IMR-90 (cell line): ENCODE results near the gene LSM14B. TPM values are rescaled to one million over a fixed set of nuclear protein-coding genes. Genes with fewer than 3 reads are reported as not detected.

Source experiments
- ATAC-seq: fragments of 200-7000 bp; cut with Tn5 transposase; 2 replicates; pipeline ENCODE4 v1.9.1; 2020; ENCODE audit warnings: low read depth, mild to moderate bottlenecking, moderate library complexity
- BruUV-seq: library from RNA; stranded (reverse); fragments of 400-500 nt; replicated peaks from 2 replicates; lab custom pipeline; 2021; lab: Mats Ljungman, UMichigan
- CTCF ChIA-PET: fragments of 300-600 bp; formaldehyde crosslinking; extraction: SDS; loops from one replicate; lab custom pipeline; 2021; ENCODE audit warnings: antibody characterized with exemption; lab: Yijun Ruan, JAX
- POLR2A ChIA-PET: fragments of 300-600 bp; sonication (Branson Sonifier 250); formaldehyde crosslinking; loops from one replicate; lab custom pipeline; 2022; ENCODE audit warnings: antibody characterized with exemption; ENCODE audit not compliant: unreplicated experiment; lab: Charles Lee
- DNase-seq: peaks from one replicate; pipeline ENCODE4 v3.0.0; 2013
- H2AFZ ChIP-seq: replicated peaks from 2 replicates; pipeline ENCODE3; 2013; ENCODE audit warnings: low read length, mild to moderate bottlenecking; ENCODE audit not compliant: poor library complexity
- H2AK5ac ChIP-seq: 2 replicates; pipeline ENCODE4 v1.6.1; 2013; ENCODE audit warnings: low read depth, low read length, inconsistent platforms
- H2AK9ac ChIP-seq: replicated peaks from 2 replicates; pipeline ENCODE3; 2013; ENCODE audit warnings: mild to moderate bottlenecking, low read depth, low read length, moderate library complexity; ENCODE audit not compliant: poor library complexity
- H2BK120ac ChIP-seq: 2 replicates; pipeline ENCODE4 v1.6.1; 2013; ENCODE audit warnings: low read depth, low read length, inconsistent platforms
- H2BK15ac ChIP-seq: 3 replicates; pipeline ENCODE4 v1.6.1; 2013; ENCODE audit warnings: low read depth, low read length, inconsistent platforms
- H2BK20ac ChIP-seq: 2 replicates; pipeline ENCODE4 v1.6.1; 2013; ENCODE audit warnings: low read depth, mild to moderate bottlenecking, inconsistent platforms, low read length, moderate library complexity
- H2BK5ac ChIP-seq: 2 replicates; pipeline ENCODE4 v1.6.1; 2013; ENCODE audit warnings: mild to moderate bottlenecking, low read depth, low read length, inconsistent platforms; ENCODE audit not compliant: poor library complexity, severe bottlenecking
- H3K14ac ChIP-seq: replicated peaks from 2 replicates; pipeline ENCODE4 v1.6.1; 2013; ENCODE audit warnings: low read depth, low read length, inconsistent platforms
- H3K18ac ChIP-seq: 2 replicates; pipeline ENCODE4 v1.6.1; 2013; ENCODE audit warnings: low read depth, low read length, control low read depth
- H3K23ac ChIP-seq: 2 replicates; pipeline ENCODE4 v1.6.1; 2013; ENCODE audit warnings: low read depth, low read length, inconsistent platforms
- H3K27ac ChIP-seq: 2 replicates; pipeline ENCODE4 v1.5.1; 2013; ENCODE audit warnings: mild to moderate bottlenecking, control low read depth, low read length; ENCODE audit not compliant: insufficient read depth
- H3K27me3 ChIP-seq: 2 replicates; pipeline ENCODE4 v1.6.1; 2013; ENCODE audit warnings: low read length; ENCODE audit not compliant: control insufficient read depth, insufficient read depth
- H3K36me3 ChIP-seq: 2 replicates; pipeline ENCODE4 v1.6.1; 2013; ENCODE audit warnings: low read length, mixed read lengths; ENCODE audit not compliant: control insufficient read depth, insufficient read depth
- H3K4ac ChIP-seq: 2 replicates; pipeline ENCODE4 v1.6.1; 2013; ENCODE audit warnings: low read depth, low read length, inconsistent platforms
- H3K4me1 ChIP-seq: 2 replicates; pipeline ENCODE4 v1.6.1; 2013; ENCODE audit warnings: low read length, mixed read lengths; ENCODE audit not compliant: control insufficient read depth, insufficient read depth
- H3K4me2 ChIP-seq: 2 replicates; pipeline ENCODE4 v1.6.1; 2013; ENCODE audit warnings: low read depth, mild to moderate bottlenecking, control low read depth, low read length, moderate library complexity
- H3K4me3 ChIP-seq: 2 replicates; pipeline ENCODE4 v1.5.1; 2013; ENCODE audit warnings: low read depth, mild to moderate bottlenecking, control low read depth, low read length, moderate library complexity; ENCODE audit not compliant: insufficient read depth
- H3K56ac ChIP-seq: 2 replicates; pipeline ENCODE4 v1.6.1; 2013; ENCODE audit warnings: low read length, inconsistent platforms; ENCODE audit not compliant: insufficient read depth; ENCODE audit errors: extremely low read depth
- H3K79me1 ChIP-seq, 2 experiments: 2 replicates each; pipeline ENCODE4 v1.6.1; 2013; ENCODE audit warnings: low read length in 2 of 2, inconsistent platforms in 1 of 2, low read depth in 1 of 2
- H3K9ac ChIP-seq: 2 replicates; pipeline ENCODE4 v1.6.1; 2013; ENCODE audit warnings: low read depth, low read length, control low read depth
- H3K9me1 ChIP-seq: 2 replicates; pipeline ENCODE4 v1.6.1; 2013; ENCODE audit warnings: low read length, inconsistent platforms; ENCODE audit not compliant: insufficient read depth
- H3K9me3 ChIP-seq: 2 replicates; pipeline ENCODE4 v1.6.1; 2013; ENCODE audit warnings: low read length; ENCODE audit not compliant: control insufficient read depth, insufficient read depth
- H4K20me1 ChIP-seq: 2 replicates; pipeline ENCODE4 v1.6.1; 2013; ENCODE audit warnings: low read length, inconsistent platforms; ENCODE audit not compliant: insufficient read depth
- H4K5ac ChIP-seq: 2 replicates; pipeline ENCODE4 v1.6.1; 2013; ENCODE audit warnings: mild to moderate bottlenecking, low read depth, low read length, control low read depth
- H4K8ac ChIP-seq, 2 experiments: 2 replicates each; pipeline ENCODE4 v1.6.1; 2013; ENCODE audit warnings: low read depth in 2 of 2, low read length in 2 of 2, control low read depth in 1 of 2, inconsistent platforms in 1 of 2
- H4K91ac ChIP-seq: 2 replicates; pipeline ENCODE4 v1.6.1; 2013; ENCODE audit warnings: low read depth, low read length, inconsistent platforms; ENCODE audit not compliant: insufficient read depth
- BHLHE40 ChIP-seq: fragments of 150-350 bp; IDR thresholded peaks from 2 replicates; pipeline ENCODE4 v1.6.1; 2016; ENCODE audit warnings: mild to moderate bottlenecking, low read depth, low read length
- CEBPB ChIP-seq: IDR thresholded peaks from 2 replicates; pipeline ENCODE4 v1.6.1; 2012; ENCODE audit warnings: low read depth, low read length, improper control_type of control experiment
- CHD1 ChIP-seq: IDR thresholded peaks from 2 replicates; pipeline ENCODE4 v1.6.1; 2012; ENCODE audit warnings: low read depth, low read length, improper control_type of control experiment
- FOS ChIP-seq: fragments of 150-350 bp; IDR thresholded peaks from 2 replicates; pipeline ENCODE4 v1.6.1; 2016; ENCODE audit warnings: low read depth, low read length
- MAFK ChIP-seq: IDR thresholded peaks from 2 replicates; pipeline ENCODE4 v1.6.1; 2012; ENCODE audit warnings: low read depth, low read length, improper control_type of control experiment
- MAZ ChIP-seq: IDR thresholded peaks from 2 replicates; pipeline ENCODE4 v1.6.1; 2012; ENCODE audit warnings: low read depth, mild to moderate bottlenecking, low read length, improper control_type of control experiment, moderate library complexity, borderline replicate concordance
- MXI1 ChIP-seq: IDR thresholded peaks from 2 replicates; pipeline ENCODE4 v1.6.1; 2012; ENCODE audit warnings: low read depth, mild to moderate bottlenecking, low read length, moderate library complexity, borderline replicate concordance
- NFE2L2 ChIP-seq: fragments of 150-350 bp; IDR thresholded peaks from 2 replicates; pipeline ENCODE4 v1.6.1; 2016; ENCODE audit warnings: low read depth, mild to moderate bottlenecking, low read length
- POLR2A ChIP-seq: IDR thresholded peaks from 2 replicates; pipeline ENCODE4 v1.6.1; 2012; ENCODE audit warnings: mild to moderate bottlenecking, low read depth, low read length
- RCOR1 ChIP-seq: IDR thresholded peaks from 2 replicates; pipeline ENCODE4 v1.6.1; 2012; ENCODE audit warnings: mild to moderate bottlenecking, low read length, improper control_type of control experiment; ENCODE audit not compliant: insufficient replicate concordance
- RFX5 ChIP-seq: IDR thresholded peaks from 2 replicates; pipeline ENCODE4 v1.8.0; 2012; ENCODE audit warnings: low read depth, mild to moderate bottlenecking, low read length, moderate library complexity
- SMC3 ChIP-seq: fragments of 150-350 bp; IDR thresholded peaks from 2 replicates; pipeline ENCODE4 v1.6.1; 2016; ENCODE audit warnings: low read depth, mild to moderate bottlenecking, antibody characterized with exemption, low read length, moderate library complexity
- WGBS, 2 experiments: methylation state at CpG; one replicate each; pipeline versions ENCODE4 v1.1.5 to v1.1.7; 2013; ENCODE audit warnings: missing lambda C conversion rate in 2 of 2; ENCODE audit not compliant: insufficient read length in 1 of 2; ENCODE audit errors: extremely low coverage in 2 of 2; 5-methylcytosine and 5-hydroxymethylcytosine counted together
- dilution Hi-C: fragments of 300-500 bp; cut with HindIII; formaldehyde crosslinking; loops from one replicate; pipeline ENCODE4 v1.14.3; 2018; ENCODE audit warnings: low sequenced_read_pairs; ENCODE audit not compliant: unreplicated experiment
- in situ Hi-C: fragments of 300-500 bp; cut with MboI; formaldehyde crosslinking; loops from 3 replicates; pipeline ENCODE4 v1.14.3; 2019; ENCODE audit warnings: low sequenced_read_pairs, inconsistent platforms, mixed read lengths
- intact Hi-C: fragments of 100-400 bp; cut with micrococcal nuclease; formaldehyde crosslinking; loops from 2 replicates; pipeline ENCODE4 v1.10.0; 2022
- polyA plus RNA-seq, 3 experiments: library from polyadenylated mRNA; depleted of rRNA; stranded (reverse); fragments of >200 nt; gene quantifications; 2 replicates each; pipeline ENCODE4 v1.2.3, GENCODE V29; 2012; ENCODE audit warnings: low replicate concordance in 1 of 3
- total RNA-seq: library from RNA; depleted of rRNA; stranded (reverse); fragments of >200 nt; gene quantifications from 2 replicates; pipeline ENCODE4 v1.2.3, GENCODE V29; 2012
- TF ChIP-seq, protein P1 (sequence below): fragments of 150-350 bp; IDR thresholded peaks from 2 replicates; pipeline ENCODE4 v1.6.1; 2017; ENCODE audit warnings: mild to moderate bottlenecking, antibody characterized with exemption, low read length, low read depth
- TF ChIP-seq, protein P2 (sequence below): conservative IDR thresholded peaks from 2 replicates; pipeline ENCODE4 v1.5.1; 2012; ENCODE audit warnings: mild to moderate bottlenecking, low read depth, low read length, improper control_type of control experiment

The LSM14B gene
- total and polyA plus RNA-seq, 2 of the 4 experiments (the other 2 are of a cell fraction) = 23.7 to 41.1 TPM

DNA sequence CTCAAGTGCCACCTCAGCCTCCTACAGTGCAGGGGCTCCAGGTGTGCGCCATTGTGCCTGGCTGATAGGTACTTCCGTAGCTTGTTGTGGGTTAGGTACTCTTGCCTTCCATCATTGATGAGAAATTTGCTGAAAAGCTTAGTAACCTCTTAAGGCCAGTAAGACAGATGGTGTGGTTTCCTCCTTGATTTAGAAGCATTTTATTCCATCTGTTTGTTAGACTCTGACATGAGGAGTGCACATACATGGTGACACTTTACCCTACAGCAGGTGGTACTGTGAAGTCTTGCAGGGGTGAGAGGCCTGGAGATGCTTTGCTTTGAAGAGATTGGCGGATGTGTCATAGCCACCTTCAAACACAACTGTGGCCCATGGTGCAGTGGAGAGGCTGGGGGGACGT lies 45.8 kb downstream of the LSM14B start:
- POLR2A ChIA-PET = no interaction called here
- BruUV-seq = no TSS peak

More for the DNA sequence above, 45.8 kb downstream of the LSM14B start:
- no peak overlapping the region for H2BK5ac ChIP-seq
- no peaks in the 10 kb centered on the region for H3K9me3 ChIP-seq
- no peak for TF ChIP-seq BHLHE40
- no peak for TF ChIP-seq FOS
- TF ChIP-seq MXI1 = no peak
- TF ChIP-seq RFX5 = no peak
- no peak for TF ChIP-seq MAFK
- no peak for TF ChIP-seq CEBPB
- no peak for TF ChIP-seq NFE2L2
- TF ChIP-seq, protein P1, sequence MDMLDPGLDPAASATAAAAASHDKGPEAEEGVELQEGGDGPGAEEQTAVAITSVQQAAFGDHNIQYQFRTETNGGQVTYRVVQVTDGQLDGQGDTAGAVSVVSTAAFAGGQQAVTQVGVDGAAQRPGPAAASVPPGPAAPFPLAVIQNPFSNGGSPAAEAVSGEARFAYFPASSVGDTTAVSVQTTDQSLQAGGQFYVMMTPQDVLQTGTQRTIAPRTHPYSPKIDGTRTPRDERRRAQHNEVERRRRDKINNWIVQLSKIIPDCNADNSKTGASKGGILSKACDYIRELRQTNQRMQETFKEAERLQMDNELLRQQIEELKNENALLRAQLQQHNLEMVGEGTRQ = no peak
- TF ChIP-seq RCOR1 = no peak
- TF ChIP-seq POLR2A = no peak
- TF ChIP-seq SMC3 = no peak
- TF ChIP-seq MAZ = no peak
- TF ChIP-seq, protein P2, sequence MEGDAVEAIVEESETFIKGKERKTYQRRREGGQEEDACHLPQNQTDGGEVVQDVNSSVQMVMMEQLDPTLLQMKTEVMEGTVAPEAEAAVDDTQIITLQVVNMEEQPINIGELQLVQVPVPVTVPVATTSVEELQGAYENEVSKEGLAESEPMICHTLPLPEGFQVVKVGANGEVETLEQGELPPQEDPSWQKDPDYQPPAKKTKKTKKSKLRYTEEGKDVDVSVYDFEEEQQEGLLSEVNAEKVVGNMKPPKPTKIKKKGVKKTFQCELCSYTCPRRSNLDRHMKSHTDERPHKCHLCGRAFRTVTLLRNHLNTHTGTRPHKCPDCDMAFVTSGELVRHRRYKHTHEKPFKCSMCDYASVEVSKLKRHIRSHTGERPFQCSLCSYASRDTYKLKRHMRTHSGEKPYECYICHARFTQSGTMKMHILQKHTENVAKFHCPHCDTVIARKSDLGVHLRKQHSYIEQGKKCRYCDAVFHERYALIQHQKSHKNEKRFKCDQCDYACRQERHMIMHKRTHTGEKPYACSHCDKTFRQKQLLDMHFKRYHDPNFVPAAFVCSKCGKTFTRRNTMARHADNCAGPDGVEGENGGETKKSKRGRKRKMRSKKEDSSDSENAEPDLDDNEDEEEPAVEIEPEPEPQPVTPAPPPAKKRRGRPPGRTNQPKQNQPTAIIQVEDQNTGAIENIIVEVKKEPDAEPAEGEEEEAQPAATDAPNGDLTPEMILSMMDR = no peak
- no peak for TF ChIP-seq CHD1
- no peaks in the 10 kb centered on the region; the same call in 1 of the 2 replicates for H4K20me1 ChIP-seq
- H4K8ac ChIP-seq = no peak overlapping the region
- in situ Hi-C loops = no loop called here
- no peak overlapping the region for H4K5ac ChIP-seq
- no peak overlapping the region for H2AK9ac ChIP-seq
- H3K36me3 ChIP-seq = peaks cover 43% of the 10 kb centered on the region
- no peak overlapping the region for H3K56ac ChIP-seq
- no peak for DNase-seq
- intact Hi-C loops = no loop called here
- no peak overlapping the region for H2BK20ac ChIP-seq
- no peak overlapping the region for H2BK15ac ChIP-seq
- no peak overlapping the region for H3K4me2 ChIP-seq
- no peak overlapping the region for H3K14ac ChIP-seq
- no peak overlapping the region for H3K9ac ChIP-seq
- no peak overlapping the region for H3K27ac ChIP-seq
- dilution Hi-C loops = no loop called here
- H3K23ac ChIP-seq = no peak overlapping the region
- no peak overlapping the region for H3K4me3 ChIP-seq
- no peak overlapping the region for H2AK5ac ChIP-seq
- no peak overlapping the region for H4K91ac ChIP-seq
- no peak for ATAC-seq
- H2AFZ ChIP-seq = no peak overlapping the region
- WGBS, 2 experiments = no CpG with 5 or more reads among the region's 4 CpGs
- no peak overlapping the region for H3K18ac ChIP-seq
- H2BK120ac ChIP-seq = no peak overlapping the region
- no peak overlapping the region for H3K4ac ChIP-seq
- H3K27me3 ChIP-seq = no peaks in the 10 kb centered on the region
- H3K79me1 ChIP-seq = peaks cover 2 to 6% of the 10 kb centered on the region in 2 experiments; a peak in 3 of 4 replicates
- CTCF ChIA-PET = no interaction called here
- no peaks in the 10 kb centered on the region; the same call in 1 of the 2 replicates for H3K4me1 ChIP-seq
- H3K9me1 ChIP-seq = 0 out of 2 replicates have a peak, but pooled peaks cover 3% of the 10 kb centered on the region
